Measurements from ENCODE around the gene CFAP53. TPM values are rescaled to one million over a fixed set of nuclear protein-coding genes. Genes with fewer than 3 reads are reported as not detected.

Gene CFAP53
- polyA plus RNA-seq, 1 of the 3 experiments (the other 2 are of a cell fraction), result 1.6 TPM

DNA sequence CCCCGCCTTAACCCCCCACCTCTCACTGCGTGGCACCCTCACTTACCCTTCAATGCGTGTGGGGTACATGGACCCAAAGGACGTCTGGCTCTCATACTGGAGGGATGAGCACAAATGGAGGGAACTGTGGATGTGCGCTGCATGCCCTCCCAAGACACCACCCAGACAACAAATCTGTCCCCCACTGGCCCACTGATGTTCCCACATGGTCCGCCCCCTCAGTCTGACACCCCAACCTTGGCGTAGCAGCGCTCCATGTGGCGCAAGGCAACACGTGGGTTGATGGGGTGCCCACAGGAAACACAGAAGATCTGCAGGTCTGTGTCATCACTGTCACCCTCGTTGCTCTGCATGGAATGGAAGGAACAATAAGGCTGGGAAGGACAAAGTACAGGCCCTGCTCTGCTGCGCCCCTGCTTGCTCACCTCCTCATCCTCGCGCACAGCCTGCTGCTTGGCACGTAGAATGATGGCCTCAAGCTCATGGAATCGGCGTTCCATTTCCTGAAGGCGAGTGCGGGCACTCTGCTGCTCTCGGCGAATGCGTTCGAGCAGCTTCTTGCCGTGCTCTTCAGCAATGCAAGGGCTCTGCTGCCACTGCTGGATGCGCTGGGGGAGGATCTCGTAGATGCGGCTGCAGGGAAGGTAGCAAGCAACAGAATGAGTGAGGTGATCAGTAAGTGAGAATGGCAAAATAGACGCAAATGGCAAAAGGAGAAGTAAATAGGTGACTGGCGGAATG lies 17.3 kb upstream of the CFAP53 start:
- no peaks in the 10 kb centered on the region for H3K27me3 ChIP-seq (ENCODE audit: insufficient read depth)
- H2AFZ ChIP-seq (ENCODE audit: low read depth), result no peak overlapping the region
- H3K4me2 ChIP-seq, result no peak overlapping the region
- peaks cover 14 to 31% of the 10 kb centered on the region in 2 experiments; a peak in 3 of 4 replicates for H3K4me1 ChIP-seq (ENCODE audit: control insufficient read depth in 1 of 2, insufficient read depth in 2 of 2, low read depth in 1 of 2, low read length in 1 of 2)
- H3K9me2 ChIP-seq, result no peaks in the 10 kb centered on the region
- WGBS (ENCODE audit: low lambda C conversion rate), result 94% methylated on average over 20 of the region's 29 CpGs
- H3K9me3 ChIP-seq, result no peaks in the 10 kb centered on the region
- peaks cover 4% of the 10 kb centered on the region for H3F3A ChIP-seq (replicated peaks; ENCODE audit: insufficient read depth)
- H3K79me2 ChIP-seq (ENCODE audit: insufficient read depth), result peaks cover 42% of the 10 kb centered on the region
- H3K27ac ChIP-seq (ENCODE audit: low read depth in 2 of 2, low read length in 1 of 2), result no peak overlapping the region
- ChIA-PET POLR2A (no interaction called here), CTCF (interaction anchor here (4.6 kb wide), 1 partner anchor 73 kb away, joined by 23 read pairs; no protein-coding TSS in a partner anchor)
- no peak overlapping the region for H3K4me3 ChIP-seq (ENCODE audit: low read depth in 2 of 2, low read length in 1 of 2)
- peaks cover 21 to 52% of the 10 kb centered on the region in 2 experiments for H3K36me3 ChIP-seq (replicated peaks in 1 of 2; ENCODE audit: control insufficient read depth in 1 of 2, insufficient read depth in 2 of 2, low read length in 1 of 2)
- no peak for TF ChIP-seq YY1 (IDR thresholded peaks at IDR 0.05; ENCODE audit: low read depth)
- TF ChIP-seq FOSL2 (IDR thresholded peaks at IDR 0.05; ENCODE audit: borderline replicate concordance, low read depth), result no peak
- TF ChIP-seq GATA2 (CRISPR knock-in tag; IDR thresholded peaks at IDR 0.05), result no peak
- TF ChIP-seq FOXJ3 (CRISPR knock-in tag; IDR thresholded peaks at IDR 0.05), result no peak
- H3K9ac ChIP-seq, result no peak overlapping the region
- DNase-seq, result no peak
- 0 out of 2 replicates have a peak, but pooled peaks cover 6% of the 10 kb centered on the region for H4K20me1 ChIP-seq (ENCODE audit: insufficient read depth)

DNA sequence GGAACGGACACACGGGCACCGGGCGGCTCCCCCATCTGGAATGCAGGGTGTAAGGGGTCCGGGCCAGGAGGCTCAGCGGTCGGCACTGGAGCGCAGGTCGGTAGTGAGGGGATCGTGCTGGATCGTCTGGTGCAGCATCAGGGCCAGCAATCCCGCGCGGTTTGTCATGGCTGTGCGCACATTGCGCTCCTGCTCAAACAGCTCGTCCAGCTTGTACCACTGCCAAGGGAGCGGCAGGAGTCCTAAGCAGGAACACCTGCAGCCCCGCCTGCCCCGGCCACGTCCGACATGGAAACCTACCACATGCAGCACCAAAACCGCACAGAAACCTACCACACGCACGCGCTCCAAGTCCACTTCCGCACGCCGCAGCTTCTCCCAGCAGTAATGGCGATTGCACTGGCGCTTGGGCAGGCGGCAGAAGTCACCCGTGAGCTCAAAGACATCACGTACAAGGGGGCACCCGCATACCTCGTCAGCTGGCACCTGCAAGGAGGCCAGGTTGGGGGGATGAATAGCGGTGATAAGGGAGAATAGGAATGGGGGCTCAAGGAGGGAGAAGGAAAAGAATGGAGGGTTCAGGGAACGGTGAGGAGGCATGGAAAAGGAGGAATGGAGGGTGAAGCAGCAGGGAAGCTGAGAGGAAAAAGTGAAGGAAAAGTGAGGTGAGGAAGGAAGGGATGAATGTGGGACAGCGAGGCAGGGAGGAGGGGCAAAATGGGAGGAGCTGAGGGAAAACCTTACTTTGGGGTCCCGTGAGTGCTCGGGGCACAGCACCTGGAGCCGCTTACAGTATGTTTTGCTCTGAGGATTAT lies 16.4 kb upstream of the CFAP53 start:
- no peaks in the 10 kb centered on the region for H3K9me2 ChIP-seq
- H3K36me3 ChIP-seq (replicated peaks in 1 of 2; ENCODE audit: control insufficient read depth in 1 of 2, insufficient read depth in 2 of 2, low read length in 1 of 2), result peaks cover 28 to 61% of the 10 kb centered on the region in 2 experiments
- H3K4me2 ChIP-seq, result no peak overlapping the region
- no peak for DNase-seq
- peaks cover 49% of the 10 kb centered on the region for H3K79me2 ChIP-seq (ENCODE audit: insufficient read depth)
- H3K27ac ChIP-seq (ENCODE audit: low read depth in 2 of 2, low read length in 1 of 2), result no peak overlapping the region
- 95% methylated on average over 37 of the region's 42 CpGs for WGBS (ENCODE audit: low lambda C conversion rate)
- peaks cover 4% of the 10 kb centered on the region for H3F3A ChIP-seq (replicated peaks; ENCODE audit: insufficient read depth)
- POLR2A ChIA-PET, result interaction anchor here (1.6 kb wide), 1 partner anchor 9 kb away, joined by 4 read pairs; no protein-coding TSS in a partner anchor
- H3K4me1 ChIP-seq (ENCODE audit: control insufficient read depth in 1 of 2, insufficient read depth in 2 of 2, low read depth in 1 of 2, low read length in 1 of 2), result peaks cover 14 to 31% of the 10 kb centered on the region in 2 experiments; a peak in 3 of 4 replicates
- TF ChIP-seq GATA2 (CRISPR knock-in tag; IDR thresholded peaks at IDR 0.05) (no peak), POLR2AphosphoS5 (IDR thresholded peaks at IDR 0.05; ENCODE audit: low read depth, low read length) (no peak), MXI1 (IDR thresholded peaks at IDR 0.05; ENCODE audit: low read depth, low read length) (no peak), EZH2phosphoT487 (IDR thresholded peaks at IDR 0.05; ENCODE audit: borderline replicate concordance, low read depth) (no peak), RFX5 (IDR thresholded peaks at IDR 0.05; ENCODE audit: low read length) (no peak), NRF1 (IDR thresholded peaks at IDR 0.05; ENCODE audit: low read depth, low read length) (no peak), SMC3 (IDR thresholded peaks at IDR 0.05; ENCODE audit: low read depth, low read length) (no peak), SIN3A (IDR thresholded peaks at IDR 0.05; ENCODE audit: borderline replicate concordance, low read depth, low read length) (no peak), FOXJ3 (CRISPR knock-in tag; IDR thresholded peaks at IDR 0.05) (no peak), RAD21 (IDR thresholded peaks at IDR 0.05; ENCODE audit: low read length) (no peak), CHD2 (IDR thresholded peaks at IDR 0.05; ENCODE audit: low read length, partially characterized antibody) (no peak), RCOR1 (IDR thresholded peaks at IDR 0.05; ENCODE audit: low read length) (no peak)
- TF ChIP-seq, protein P1, sequence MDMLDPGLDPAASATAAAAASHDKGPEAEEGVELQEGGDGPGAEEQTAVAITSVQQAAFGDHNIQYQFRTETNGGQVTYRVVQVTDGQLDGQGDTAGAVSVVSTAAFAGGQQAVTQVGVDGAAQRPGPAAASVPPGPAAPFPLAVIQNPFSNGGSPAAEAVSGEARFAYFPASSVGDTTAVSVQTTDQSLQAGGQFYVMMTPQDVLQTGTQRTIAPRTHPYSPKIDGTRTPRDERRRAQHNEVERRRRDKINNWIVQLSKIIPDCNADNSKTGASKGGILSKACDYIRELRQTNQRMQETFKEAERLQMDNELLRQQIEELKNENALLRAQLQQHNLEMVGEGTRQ (IDR thresholded peaks at IDR 0.05; ENCODE audit: borderline replicate concordance, low read depth, low read length), result no peak
- TF ChIP-seq, protein P2, sequence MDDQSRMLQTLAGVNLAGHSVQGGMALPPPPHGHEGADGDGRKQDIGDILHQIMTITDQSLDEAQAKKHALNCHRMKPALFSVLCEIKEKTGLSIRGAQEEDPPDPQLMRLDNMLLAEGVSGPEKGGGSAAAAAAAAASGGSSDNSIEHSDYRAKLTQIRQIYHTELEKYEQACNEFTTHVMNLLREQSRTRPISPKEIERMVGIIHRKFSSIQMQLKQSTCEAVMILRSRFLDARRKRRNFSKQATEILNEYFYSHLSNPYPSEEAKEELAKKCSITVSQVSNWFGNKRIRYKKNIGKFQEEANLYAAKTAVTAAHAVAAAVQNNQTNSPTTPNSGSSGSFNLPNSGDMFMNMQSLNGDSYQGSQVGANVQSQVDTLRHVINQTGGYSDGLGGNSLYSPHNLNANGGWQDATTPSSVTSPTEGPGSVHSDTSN (IDR thresholded peaks at IDR 0.05), result no peak
- TF ChIP-seq, protein P3, sequence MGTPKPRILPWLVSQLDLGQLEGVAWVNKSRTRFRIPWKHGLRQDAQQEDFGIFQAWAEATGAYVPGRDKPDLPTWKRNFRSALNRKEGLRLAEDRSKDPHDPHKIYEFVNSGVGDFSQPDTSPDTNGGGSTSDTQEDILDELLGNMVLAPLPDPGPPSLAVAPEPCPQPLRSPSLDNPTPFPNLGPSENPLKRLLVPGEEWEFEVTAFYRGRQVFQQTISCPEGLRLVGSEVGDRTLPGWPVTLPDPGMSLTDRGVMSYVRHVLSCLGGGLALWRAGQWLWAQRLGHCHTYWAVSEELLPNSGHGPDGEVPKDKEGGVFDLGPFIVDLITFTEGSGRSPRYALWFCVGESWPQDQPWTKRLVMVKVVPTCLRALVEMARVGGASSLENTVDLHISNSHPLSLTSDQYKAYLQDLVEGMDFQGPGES (IDR thresholded peaks at IDR 0.05; ENCODE audit: low read depth, low read length), result no peak
- TF ChIP-seq, protein P4, sequence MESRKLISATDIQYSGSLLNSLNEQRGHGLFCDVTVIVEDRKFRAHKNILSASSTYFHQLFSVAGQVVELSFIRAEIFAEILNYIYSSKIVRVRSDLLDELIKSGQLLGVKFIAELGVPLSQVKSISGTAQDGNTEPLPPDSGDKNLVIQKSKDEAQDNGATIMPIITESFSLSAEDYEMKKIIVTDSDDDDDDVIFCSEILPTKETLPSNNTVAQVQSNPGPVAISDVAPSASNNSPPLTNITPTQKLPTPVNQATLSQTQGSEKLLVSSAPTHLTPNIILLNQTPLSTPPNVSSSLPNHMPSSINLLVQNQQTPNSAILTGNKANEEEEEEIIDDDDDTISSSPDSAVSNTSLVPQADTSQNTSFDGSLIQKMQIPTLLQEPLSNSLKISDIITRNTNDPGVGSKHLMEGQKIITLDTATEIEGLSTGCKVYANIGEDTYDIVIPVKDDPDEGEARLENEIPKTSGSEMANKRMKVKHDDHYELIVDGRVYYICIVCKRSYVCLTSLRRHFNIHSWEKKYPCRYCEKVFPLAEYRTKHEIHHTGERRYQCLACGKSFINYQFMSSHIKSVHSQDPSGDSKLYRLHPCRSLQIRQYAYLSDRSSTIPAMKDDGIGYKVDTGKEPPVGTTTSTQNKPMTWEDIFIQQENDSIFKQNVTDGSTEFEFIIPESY (IDR thresholded peaks at IDR 0.05; ENCODE audit: borderline replicate concordance, low read depth), result no peak
- TF ChIP-seq, protein P5, sequence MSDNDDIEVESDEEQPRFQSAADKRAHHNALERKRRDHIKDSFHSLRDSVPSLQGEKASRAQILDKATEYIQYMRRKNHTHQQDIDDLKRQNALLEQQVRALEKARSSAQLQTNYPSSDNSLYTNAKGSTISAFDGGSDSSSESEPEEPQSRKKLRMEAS (IDR thresholded peaks at IDR 0.05; ENCODE audit: low read depth), result no peak
- no peaks in the 10 kb centered on the region for H3K27me3 ChIP-seq (ENCODE audit: insufficient read depth)
- CTCF ChIA-PET, result interaction anchor here (4.6 kb wide), 1 partner anchor 74 kb away, joined by 23 read pairs; no protein-coding TSS in a partner anchor
- no peak overlapping the region for H2AFZ ChIP-seq (ENCODE audit: low read depth)
- no peak overlapping the region for H3K9ac ChIP-seq
- no peak overlapping the region for H3K4me3 ChIP-seq (ENCODE audit: low read depth in 2 of 2, low read length in 1 of 2)
- 0 out of 2 replicates have a peak, but pooled peaks cover 6% of the 10 kb centered on the region for H4K20me1 ChIP-seq (ENCODE audit: insufficient read depth)
- H3K9me3 ChIP-seq, result no peaks in the 10 kb centered on the region
